B cell (primary cell): ENCODE results near the gene LRRN4CL. TPM values are rescaled to one million over a fixed set of nuclear protein-coding genes. Genes with fewer than 3 reads are reported as not detected.
A peak's percentile ranks its signal among the peaks of the same experiment; 100 is the strongest.

ENCODE experiments used
- ATAC-seq: fragments of 200-7000 bp; cut with Tn5 transposase; one replicate; pipeline ENCODE4 v1.10.0; 2021; ENCODE audit warnings: low read depth, mild to moderate bottlenecking, moderate number of reproducible peaks, moderate library complexity
- CTCF ChIA-PET: fragments of 350-600 bp; sonication (Branson Sonifier 250); formaldehyde crosslinking; loops from one replicate; lab custom pipeline; 2021; ENCODE audit warnings: antibody characterized with exemption, inconsistent platforms; lab: Charles Lee
- POLR2A ChIA-PET: fragments of 350-600 bp; sonication (Branson Sonifier 250); formaldehyde crosslinking; loops from one replicate; lab custom pipeline; 2021; ENCODE audit warnings: antibody characterized with exemption; lab: Charles Lee
- DNase-seq: peaks from one replicate; pipeline ENCODE4 v3.0.0; 2013
- H2AFZ ChIP-seq: 2 replicates; pipeline ENCODE4 v1.6.1; 2012; ENCODE audit warnings: mild to moderate bottlenecking, low read depth, low read length; ENCODE audit not compliant: insufficient read depth, poor library complexity, severe bottlenecking
- H3K27ac ChIP-seq, 2 donors: 1 replicate in 1 of 2; 2 replicates in 1 of 2; pipeline ENCODE4 v1.5.1; 2012 to 2013; ENCODE audit warnings: low read length in 2 of 2, mild to moderate bottlenecking in 2 of 2, moderate library complexity in 1 of 2
- H3K27me3 ChIP-seq, 4 experiments: fragments of 200-600 bp in 1 of 4; sonication (generic) in 1 of 4; replicated peaks in 1 of 4; 1 replicate in 2 of 4; 2 replicates in 2 of 4; pipeline versions ENCODE4 v1.6.1 to v1.7.0; 2013 to 2016; ENCODE audit warnings: low read length in 3 of 4, mild to moderate bottlenecking in 2 of 4, mixed read lengths in 1 of 4, moderate library complexity in 1 of 4; ENCODE audit not compliant: insufficient read depth in 4 of 4, control insufficient read depth in 3 of 4; ENCODE audit errors: control extremely low read depth in 1 of 4
- H3K36me3 ChIP-seq, 2 experiments: replicated peaks in 1 of 2; 1 replicate in 1 of 2; 2 replicates in 1 of 2; pipeline versions ENCODE4 v1.6.1 to v1.7.1; 2013; ENCODE audit warnings: low read length in 1 of 2; ENCODE audit not compliant: insufficient read depth in 2 of 2, control insufficient read depth in 1 of 2; ENCODE audit errors: control extremely low read depth in 1 of 2, extremely low read depth in 1 of 2
- H3K4me1 ChIP-seq, 2 donors: fragments of 200-600 bp in 1 of 2; sonication (generic) in 1 of 2; 1 replicate in 1 of 2; 2 replicates in 1 of 2; pipeline versions ENCODE4 v1.5.1 to v1.6.1; 2013 to 2017; ENCODE audit warnings: low read length in 2 of 2; ENCODE audit not compliant: control insufficient read depth in 2 of 2, insufficient read depth in 2 of 2
- H3K4me2 ChIP-seq: replicated peaks from 2 replicates; pipeline ENCODE3; 2012; ENCODE audit warnings: mild to moderate bottlenecking, low read depth, low read length; ENCODE audit not compliant: poor library complexity, severe bottlenecking
- H3K4me3 ChIP-seq, 5 experiments: fragments of 200-600 bp in 1 of 5; sonication (generic) in 1 of 5; 1 replicate in 3 of 5; 2 replicates in 2 of 5; pipeline versions ENCODE4 v1.5.1 to v1.7.0; 2011 to 2016; ENCODE audit warnings: low read length in 4 of 5, mild to moderate bottlenecking in 4 of 5, low read depth in 2 of 5, control low read depth in 1 of 5, moderate library complexity in 1 of 5; ENCODE audit not compliant: insufficient read depth in 1 of 5; ENCODE audit errors: control extremely low read depth in 1 of 5, extremely low read depth in 1 of 5
- H3K79me2 ChIP-seq: fragments of 200-600 bp; sonication (generic); one replicate; pipeline ENCODE4 v1.6.0; 2016; ENCODE audit warnings: low read length; ENCODE audit not compliant: control insufficient read depth, insufficient read depth
- H3K9ac ChIP-seq: fragments of 200-600 bp; sonication (generic); 2 replicates; pipeline ENCODE4 v1.6.1; 2017; ENCODE audit warnings: mild to moderate bottlenecking, low read length, moderate library complexity
- H3K9me3 ChIP-seq, 3 donors: one replicate each; pipeline versions ENCODE4 v1.6.1 to v1.7.1; 2013; ENCODE audit warnings: low read length in 2 of 3; ENCODE audit not compliant: control insufficient read depth in 2 of 3, insufficient read depth in 1 of 3; ENCODE audit errors: control extremely low read depth in 1 of 3
- H4K20me1 ChIP-seq: 2 replicates; pipeline ENCODE4 v1.6.0; 2012; ENCODE audit warnings: mild to moderate bottlenecking, low read length; ENCODE audit not compliant: insufficient read depth, control insufficient read depth, poor library complexity, severe bottlenecking
- H3K27ac Mint-ChIP-seq: one replicate; pipeline ENCODE4 v1.8.0; 2021; ENCODE audit warnings: mixed read lengths
- H3K27me3 Mint-ChIP-seq: one replicate; pipeline ENCODE4 v1.8.0; 2021; ENCODE audit warnings: mixed read lengths
- H3K4me1 Mint-ChIP-seq: one replicate; pipeline ENCODE4 v1.8.0; 2021; ENCODE audit warnings: mixed read lengths
- H3K4me3 Mint-ChIP-seq: one replicate; pipeline ENCODE4 v1.8.0; 2021; ENCODE audit warnings: mixed read lengths
- H3K9me3 Mint-ChIP-seq: one replicate; pipeline ENCODE4 v1.8.0; 2022; ENCODE audit warnings: mixed read lengths; ENCODE audit not compliant: insufficient read depth
- CTCF ChIP-seq: fragments of 200-600 bp; IDR thresholded peaks from one replicate; pipeline ENCODE4 v1.8.0; 2022; ENCODE audit warnings: antibody characterized with exemption, mild to moderate bottlenecking
- EZH2 ChIP-seq: IDR thresholded peaks from 2 replicates; pipeline ENCODE4 v1.6.1; 2012; ENCODE audit warnings: borderline replicate concordance, low read depth, mild to moderate bottlenecking, moderate library complexity, low read length; ENCODE audit not compliant: insufficient read depth, poor library complexity, severe bottlenecking
- WGBS: methylation state at CpG from one replicate; pipeline ENCODE4 v1.1.5; 2013; ENCODE audit warnings: missing lambda C conversion rate; ENCODE audit not compliant: insufficient coverage; 5-methylcytosine and 5-hydroxymethylcytosine counted together
- intact Hi-C: fragments of 100-400 bp; cut with micrococcal nuclease; formaldehyde crosslinking; loops from one replicate; pipeline ENCODE4 v1.10.0; 2022
- polyA plus RNA-seq: library from polyadenylated mRNA; depleted of rRNA; stranded (reverse); fragments of >200 nt; gene quantifications from 2 replicates; pipeline ENCODE4 v1.2.3, GENCODE V29; 2012
- total RNA-seq, 2 donors: library from RNA; stranded (reverse); fragments of 120-200 nt in 1 of 2; gene quantifications; 1 replicate in 1 of 2; 2 replicates in 1 of 2; pipeline versions ENCODE4 v1.2.3 to v1.2.4, GENCODE V29; 2013 to 2022

LRRN4CL gene
- total and polyA plus RNA-seq, 2 donors (not counting 1 experiment from before 2014, with no cell fraction given) = 0.03 to 0.25 TPM

- Mint-ChIP-seq H3K4me1 (peaks cover 65% of the 10 kb centered on the region), H3K27ac (peak overlapping the region; percentile 95), H3K4me3 (peak overlapping the region; percentile 92), H3K27me3 (no peaks in the 10 kb centered on the region), H3K9me3 (no peaks in the 10 kb centered on the region)
- peak; percentile 99 for DNase-seq
- ATAC-seq = peak; percentile 76
- no peak for TF ChIP-seq EZH2
- no peak for TF ChIP-seq CTCF
- H3K27ac ChIP-seq = peak overlapping the region; percentile 90 to 93
- no peaks in the 10 kb centered on the region for H3K27me3 ChIP-seq
- H3K9me3 ChIP-seq = no peaks in the 10 kb centered on the region
- H2AFZ ChIP-seq = peak overlapping the region; percentile 99
- ChIA-PET POLR2A (interaction anchor here (0.6 to 6.5 kb wide), 22 partner anchors 18 to 172 kb away, joined by 3 to 66 read pairs (median 5); partner anchors contain the start of genes B3GAT3, C11orf98, CSKMT and EEF1G), CTCF (interaction anchor here (0.8 to 1.4 kb wide), 6 partner anchors 18 to 115 kb away, joined by 3 to 5 read pairs (median 3); partner anchors contain the start of genes C11orf98, CSKMT, HNRNPUL2 and UQCC3)
- H3K9ac ChIP-seq = peak overlapping the region; percentile 89
- peak overlapping the region; percentile 66 to 91 (median 87) for H3K4me3 ChIP-seq
- peaks cover 0 to 33% of the 10 kb centered on the region in 2 experiments for H3K36me3 ChIP-seq
- H3K4me1 ChIP-seq = peaks cover 39 to 52% of the 10 kb centered on the region in 2 donors
- no peaks in the 10 kb centered on the region for H4K20me1 ChIP-seq
- peaks cover 25% of the 10 kb centered on the region for H3K79me2 ChIP-seq
- intact Hi-C loops = loop anchor here (1.0 to 5.0 kb wide), 11 partner anchors 18 to 148 kb away; partner anchors contain the start of genes EEF1G, GANAB, HNRNPUL2 and INTS5
- peak overlapping the region; percentile 95 for H3K4me2 ChIP-seq
- WGBS = 2% methylated on average over 34 of the region's 47 CpGs
Measured at GRCh38 chr11:62709247-62710000, 20.1 kb upstream of the LRRN4CL start.
